ENCODE results near the gene PADI3.
"Not testable (repeated sequence)": the region's sequence is repeated elsewhere in the genome, so short reads cannot be mapped to it uniquely, and the experiment has no call there.

The PADI3 gene

GRCh38 chr1:17315542-17316130 is 66.7 kb downstream of the PADI3 start:
- no peak for DNase-seq (ENCODE audit: low spot score)
- Mint-ChIP-seq H3K27me3 (ENCODE audit: low read depth) (peaks cover 4% of the 10 kb centered on the region), H3K36me3 (ENCODE audit: low read depth) (no peaks in the 10 kb centered on the region), H3K9me3 (no peaks in the 10 kb centered on the region), H3K4me3 (no peak overlapping the region), H3K27ac (no peak overlapping the region), H3K4me1 (ENCODE audit: low read depth) (peaks cover 4% of the 10 kb centered on the region)

- Mint-ChIP-seq H3K4me1 (ENCODE audit: low read depth) (peaks cover 4% of the 10 kb centered on the region), H3K36me3 (ENCODE audit: low read depth) (no peaks in the 10 kb centered on the region), H3K27me3 (ENCODE audit: low read depth) (peaks cover 6% of the 10 kb centered on the region), H3K4me3 (no peak overlapping the region), H3K27ac (no peak overlapping the region), H3K9me3 (no peaks in the 10 kb centered on the region)
- DNase-seq (ENCODE audit: low spot score): no peak
Observed at GRCh38 chr1:17316704-17317103, 67.8 kb downstream of the PADI3 start.

GRCh38 chr1:17318262-17318661 is 69.4 kb downstream of the PADI3 start:
- peaks cover 3% of the 10 kb centered on the region for H3K27me3 Mint-ChIP-seq (ENCODE audit: low read depth)
- no peaks in the 10 kb centered on the region for H3K4me1 Mint-ChIP-seq (ENCODE audit: low read depth)
- no peak overlapping the region for H3K27ac Mint-ChIP-seq
- no peak overlapping the region for H3K4me3 Mint-ChIP-seq
- no peaks in the 10 kb centered on the region for H3K9me3 Mint-ChIP-seq
- no peaks in the 10 kb centered on the region for H3K36me3 Mint-ChIP-seq (ENCODE audit: low read depth)
- no peak for DNase-seq (ENCODE audit: low spot score)

GRCh38 chr1:17319561-17320350 is 70.9 kb downstream of the PADI3 start:
- Mint-ChIP-seq H3K4me3 (no peak overlapping the region), H3K27me3 (ENCODE audit: low read depth) (peaks cover 3% of the 10 kb centered on the region)

DNA sequence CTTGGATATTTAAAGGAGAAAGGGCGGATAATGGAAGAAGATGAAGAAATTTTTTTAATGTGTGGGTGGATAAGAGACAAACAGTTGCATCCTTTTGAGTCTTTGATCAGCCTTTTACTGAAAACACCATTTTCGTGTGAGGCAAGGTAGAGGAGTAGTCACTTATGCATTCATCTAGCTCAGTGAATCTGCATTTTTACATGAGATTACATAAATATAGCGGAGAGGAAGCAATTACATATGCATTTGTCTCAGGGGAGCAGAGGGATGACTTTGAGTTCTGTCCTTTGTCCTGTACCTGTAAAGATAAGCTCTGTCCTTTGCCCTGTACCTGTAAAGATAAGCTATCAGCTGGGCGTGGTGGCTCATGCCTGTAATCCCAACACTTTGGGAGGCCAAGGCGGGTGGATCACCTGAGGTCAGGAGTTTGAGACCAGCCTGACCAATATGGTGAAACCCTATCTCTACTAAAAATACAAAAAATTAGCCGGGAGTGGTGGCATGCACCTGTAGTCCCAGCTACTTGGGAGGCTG is 73.0 kb downstream of the PADI3 start:
- H3K27ac Mint-ChIP-seq; H3K4me3 Mint-ChIP-seq; H3K27me3 Mint-ChIP-seq (ENCODE audit: low read depth); H3K36me3 Mint-ChIP-seq (ENCODE audit: low read depth); H3K9me3 Mint-ChIP-seq; DNase-seq (ENCODE audit: low spot score); H3K4me1 Mint-ChIP-seq (ENCODE audit: low read depth): not testable (repeated sequence)

More at GRCh38 chr1:17319561-17320350, 70.9 kb downstream of the PADI3 start:
- no peak for DNase-seq (ENCODE audit: low spot score)
- no peaks in the 10 kb centered on the region for H3K36me3 Mint-ChIP-seq (ENCODE audit: low read depth)
- H3K9me3 Mint-ChIP-seq: no peaks in the 10 kb centered on the region
- H3K27ac Mint-ChIP-seq: no peak overlapping the region
- H3K4me1 Mint-ChIP-seq (ENCODE audit: low read depth): no peaks in the 10 kb centered on the region

GRCh38 chr1:17328855-17329254 is 80.0 kb downstream of the PADI3 start:
- no peak for DNase-seq (ENCODE audit: low spot score)
- Mint-ChIP-seq H3K36me3 (ENCODE audit: low read depth) (no peaks in the 10 kb centered on the region), H3K4me1 (ENCODE audit: low read depth) (no peaks in the 10 kb centered on the region), H3K4me3 (no peak overlapping the region), H3K27me3 (ENCODE audit: low read depth) (peaks cover 6% of the 10 kb centered on the region), H3K9me3 (no peaks in the 10 kb centered on the region), H3K27ac (no peak overlapping the region)

DNA sequence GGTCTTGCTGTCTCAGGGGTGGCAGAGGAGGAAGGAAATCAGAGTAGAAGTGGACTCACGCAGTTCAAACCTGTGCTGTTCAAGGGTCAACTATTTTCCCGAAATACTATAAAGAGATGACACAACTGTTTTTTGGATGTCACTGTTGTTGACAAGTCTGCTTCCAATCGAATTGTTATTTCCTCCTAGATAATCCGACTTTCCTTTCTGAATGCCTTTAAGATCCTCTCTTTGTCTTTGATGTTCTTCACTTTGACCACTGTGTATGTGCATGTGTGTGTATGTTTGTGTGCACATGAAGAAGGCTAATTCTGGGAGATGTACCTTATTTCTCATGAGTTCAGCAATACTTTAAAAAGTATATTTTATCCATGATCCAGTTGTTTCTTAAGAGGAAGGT is 80.7 kb downstream of the PADI3 start:
- no peaks in the 10 kb centered on the region for H3K4me1 Mint-ChIP-seq (ENCODE audit: low read depth)
- DNase-seq (ENCODE audit: low spot score): no peak
- no peak overlapping the region for H3K27ac Mint-ChIP-seq
- H3K4me3 Mint-ChIP-seq: no peak overlapping the region
- H3K36me3 Mint-ChIP-seq (ENCODE audit: low read depth): no peaks in the 10 kb centered on the region
- peaks cover 6% of the 10 kb centered on the region for H3K27me3 Mint-ChIP-seq (ENCODE audit: low read depth)
- no peaks in the 10 kb centered on the region for H3K9me3 Mint-ChIP-seq

GRCh38 chr1:17330856-17331255 is 82.0 kb downstream of the PADI3 start:
- H3K4me3 Mint-ChIP-seq: no peak overlapping the region
- no peaks in the 10 kb centered on the region for H3K4me1 Mint-ChIP-seq (ENCODE audit: low read depth)
- H3K9me3 Mint-ChIP-seq: no peaks in the 10 kb centered on the region
- H3K27me3 Mint-ChIP-seq (ENCODE audit: low read depth): peaks cover 2% of the 10 kb centered on the region
- DNase-seq (ENCODE audit: low spot score): no peak
- no peaks in the 10 kb centered on the region for H3K36me3 Mint-ChIP-seq (ENCODE audit: low read depth)
- no peak overlapping the region for H3K27ac Mint-ChIP-seq

DNA sequence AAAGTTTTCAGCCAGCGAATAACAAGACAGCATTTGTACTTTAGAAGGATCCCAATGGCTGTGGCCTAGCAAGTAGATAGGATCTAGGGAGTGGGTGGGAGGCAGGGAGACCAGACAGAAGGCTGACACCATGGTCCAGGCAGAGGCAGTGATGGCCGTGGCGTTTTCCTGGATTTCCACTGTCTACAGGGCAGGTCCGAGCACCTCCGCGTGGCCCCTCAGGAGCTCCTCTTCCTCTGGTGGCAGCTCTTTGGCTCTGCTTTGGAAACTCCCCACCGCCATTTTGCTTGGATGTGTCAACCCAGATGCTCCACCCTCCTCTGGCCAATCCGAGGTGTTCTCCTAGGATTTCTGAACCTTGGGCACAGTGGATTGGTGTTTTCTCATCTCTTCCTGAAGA is 84.2 kb downstream of the PADI3 start:
- Mint-ChIP-seq H3K36me3 (ENCODE audit: low read depth) (no peaks in the 10 kb centered on the region), H3K27me3 (ENCODE audit: low read depth) (no peaks in the 10 kb centered on the region), H3K4me1 (ENCODE audit: low read depth) (no peaks in the 10 kb centered on the region), H3K4me3 (no peak overlapping the region), H3K9me3 (no peaks in the 10 kb centered on the region), H3K27ac (no peak overlapping the region)
- DNase-seq (ENCODE audit: low spot score): no peak

All from T-helper 2 cell treated with Interferon-gamma antibody and Interleukin-4, amounts not matched to agents 5 μg/mL and 100 μg/mL, for 36 hours (primary cell).